Epithelial cell of esophagus (primary cell): Measurements from ENCODE around the gene CITED4.
A peak's percentile ranks its signal among the peaks of the same experiment; 100 is the strongest.

ENCODE experiments used
- DNase-seq: peaks from one replicate; pipeline ENCODE4 v3.0.0; 2010; ENCODE audit warnings: low read depth
- H3K4me3 ChIP-seq: 2 replicates; pipeline ENCODE4 v1.5.1; 2011; ENCODE audit warnings: mild to moderate bottlenecking, low read length, control low read depth
- CTCF ChIP-seq: IDR thresholded peaks from 2 replicates; pipeline ENCODE4 v1.5.1; 2011; ENCODE audit warnings: low read depth, mild to moderate bottlenecking, low read length, control low read depth, inconsistent platforms; ENCODE audit not compliant: insufficient read depth; ENCODE audit errors: missing control alignments

The CITED4 gene

GRCh38 chr1:40886318-40887011, 24.3 kb upstream of the CITED4 start:
- H3K4me3 ChIP-seq = no peak overlapping the region
- peak; percentile 92 for DNase-seq
- no peak for TF ChIP-seq CTCF

GRCh38 chr1:40884055-40884795, 22.1 kb upstream of the CITED4 start:
- TF ChIP-seq CTCF = no peak
- H3K4me3 ChIP-seq = no peak overlapping the region
- no peak for DNase-seq

GRCh38 chr1:40880813-40881549, 18.8 kb upstream of the CITED4 start:
- no peak for TF ChIP-seq CTCF
- peak; percentile 75 for DNase-seq
- H3K4me3 ChIP-seq = no peak overlapping the region

GRCh38 chr1:40879482-40880175, 17.5 kb upstream of the CITED4 start:
- no peak for TF ChIP-seq CTCF
- no peak overlapping the region for H3K4me3 ChIP-seq

GRCh38 chr1:40878906-40879305, 16.7 kb upstream of the CITED4 start:
- no peak for TF ChIP-seq CTCF
- no peak overlapping the region for H3K4me3 ChIP-seq
- DNase-seq = no peak

More at GRCh38 chr1:40879482-40880175, 17.5 kb upstream of the CITED4 start:
- no peak for DNase-seq

- TF ChIP-seq CTCF = no peak
- peak; percentile 82 for DNase-seq
These were observed 15.5 kb upstream of the CITED4 start for GRCh38 chr1:40877698-40878097.

More at GRCh38 chr1:40877698-40878097, 15.5 kb upstream of the CITED4 start:
- H3K4me3 ChIP-seq = no peak overlapping the region
